DMS114 treated with DMSO at 0.1 percent for 48 hours (cell line): ENCODE measurements around the gene DOK1.

Experiments
- DNase-seq: peaks from one replicate; lab custom pipeline; 2025; ENCODE audit not compliant: unreplicated experiment; lab: John Stamatoyannopoulos, UW

The DOK1 gene

GRCh38 chr2:74597410-74597809 lies 42.9 kb downstream of the DOK1 start:
- no peak for DNase-seq

- no peak for DNase-seq
Observed at GRCh38 chr2:74599676-74600075, 45.2 kb downstream of the DOK1 start.

- DNase-seq, result no peak
Observed at GRCh38 chr2:74602586-74603281, 48.2 kb downstream of the DOK1 start.

- DNase-seq, result no peak
Observed at GRCh38 chr2:74603282-74604000, 48.9 kb downstream of the DOK1 start.

GRCh38 chr2:74606927-74607326 lies 52.4 kb downstream of the DOK1 start:
- DNase-seq, result no peak
